Endothelial cell of umbilical vein (primary cell): Measurements from ENCODE around the gene MRPL14. TPM values are rescaled to one million over a fixed set of nuclear protein-coding genes. Genes with fewer than 3 reads are reported as not detected.

Experiments
- BruUV-seq: library from RNA; stranded (reverse); fragments of 400-500 nt; replicated peaks from 2 replicates; lab custom pipeline; 2021; lab: Mats Ljungman, UMichigan
- CTCF ChIA-PET: fragments of 300-600, 350-600 bp; sonication (Branson Sonifier 250); formaldehyde crosslinking; loops from one replicate; lab custom pipeline; 2021; ENCODE audit warnings: antibody characterized with exemption, inconsistent platforms; lab: Charles Lee
- POLR2A ChIA-PET: fragments of 300-600, 350-600 bp; sonication (Branson Sonifier 250); formaldehyde crosslinking; loops from one replicate; lab custom pipeline; 2021; ENCODE audit warnings: antibody characterized with exemption, inconsistent platforms; lab: Charles Lee
- DNase-seq: peaks from one replicate; pipeline ENCODE4 v3.0.0-alpha.2; 2011; ENCODE audit warnings: low read depth, low spot score
- FAIRE-seq: peaks from 2 replicates; lab custom pipeline; 2011; peaks lifted over from hg19 to GRCh38; lab: Jason Lieb, UNC
- H2AFZ ChIP-seq: 2 replicates; pipeline ENCODE4 v1.6.0; 2012; ENCODE audit warnings: low read depth, low read length, control low read depth, inconsistent platforms
- H3K27ac ChIP-seq: 2 replicates; pipeline ENCODE4 v1.5.1; 2011; ENCODE audit warnings: low read depth, mild to moderate bottlenecking, control low read depth, low read length, moderate library complexity; ENCODE audit not compliant: insufficient read depth
- H3K27me3 ChIP-seq, 2 experiments: 2 replicates each; pipeline versions ENCODE4 v1.6.0 to v1.6.1; 2011; ENCODE audit warnings: low read length in 2 of 2, mixed read lengths in 1 of 2; ENCODE audit not compliant: control insufficient read depth in 2 of 2, insufficient read depth in 2 of 2
- H3K36me3 ChIP-seq, 2 experiments: 2 replicates in 1 of 2; 3 replicates in 1 of 2; pipeline ENCODE4 v1.5.1; 2011; ENCODE audit warnings: low read length in 2 of 2, mild to moderate bottlenecking in 1 of 2, moderate library complexity in 1 of 2; ENCODE audit not compliant: control insufficient read depth in 2 of 2, insufficient read depth in 2 of 2; ENCODE audit errors: extremely low read depth in 1 of 2
- H3K4me1 ChIP-seq: 3 replicates; pipeline ENCODE4 v1.5.1; 2011; ENCODE audit warnings: mild to moderate bottlenecking, low read length; ENCODE audit not compliant: control insufficient read depth, insufficient read depth; ENCODE audit errors: extremely low read depth
- H3K4me2 ChIP-seq: 2 replicates; pipeline ENCODE4 v1.6.1; 2011; ENCODE audit warnings: low read length, control low read depth, mixed read lengths; ENCODE audit not compliant: insufficient read depth
- H3K4me3 ChIP-seq, 3 experiments: fragments of 200-600 bp in 1 of 3; sonication (generic), shearing (Covaris generic) in 1 of 3; replicated peaks in 1 of 3; 2 replicates each; pipeline ENCODE4 v1.5.1; 2011 to 2016; ENCODE audit warnings: control low read depth in 3 of 3, low read length in 3 of 3, mild to moderate bottlenecking in 2 of 3, inconsistent platforms in 1 of 3, low read depth in 1 of 3, moderate library complexity in 1 of 3; ENCODE audit not compliant: insufficient read depth in 1 of 3
- H3K79me2 ChIP-seq: 2 replicates; pipeline ENCODE4 v1.6.0; 2012; ENCODE audit warnings: low read length, inconsistent platforms; ENCODE audit not compliant: control insufficient read depth, insufficient read depth
- H3K9ac ChIP-seq: replicated peaks from 2 replicates; pipeline ENCODE3; 2011; ENCODE audit warnings: low read length, control low read depth; ENCODE audit not compliant: insufficient read depth; ENCODE audit errors: extremely low read depth
- H3K9me1 ChIP-seq: replicated peaks from 3 replicates; pipeline ENCODE4 v1.6.0; 2011; ENCODE audit warnings: mild to moderate bottlenecking, low read length; ENCODE audit not compliant: control insufficient read depth, insufficient read depth; ENCODE audit errors: extremely low read depth
- H3K9me3 ChIP-seq: replicated peaks from 2 replicates; pipeline ENCODE4 v1.5.1; 2012; ENCODE audit warnings: low read length, inconsistent platforms; ENCODE audit not compliant: control insufficient read depth, insufficient read depth
- H4K20me1 ChIP-seq: replicated peaks from 2 replicates; pipeline ENCODE3; 2011; ENCODE audit warnings: mild to moderate bottlenecking, low read length; ENCODE audit not compliant: control insufficient read depth, insufficient read depth; ENCODE audit errors: extremely low read depth
- CTCF ChIP-seq, 2 donors: IDR thresholded peaks; 1 replicate in 1 of 2; 2 replicates in 1 of 2; pipeline ENCODE4 v1.5.1; 2011; ENCODE audit warnings: low read length in 2 of 2, mild to moderate bottlenecking in 2 of 2, moderate library complexity in 2 of 2, control low read depth in 1 of 2, inconsistent platforms in 1 of 2, low read depth in 1 of 2; ENCODE audit not compliant: insufficient read depth in 1 of 2; ENCODE audit errors: extremely low read depth in 1 of 2
- EZH2 ChIP-seq: IDR thresholded peaks from 2 replicates; pipeline ENCODE4 v1.6.1; 2012; ENCODE audit warnings: borderline replicate concordance, low read depth, mild to moderate bottlenecking, moderate library complexity, low read length, inconsistent platforms; ENCODE audit not compliant: severe bottlenecking
- FOS ChIP-seq: IDR thresholded peaks from 2 replicates; pipeline ENCODE4 v1.6.1; 2011; ENCODE audit warnings: mild to moderate bottlenecking, low read length, moderate library complexity, borderline replicate concordance; ENCODE audit not compliant: insufficient read depth
- GATA2 ChIP-seq: IDR thresholded peaks from 2 replicates; pipeline ENCODE4 v1.7.0; 2011; ENCODE audit warnings: low read depth, mild to moderate bottlenecking, moderate library complexity, mixed read lengths, low read length; ENCODE audit not compliant: insufficient read length, insufficient read depth
- JUN ChIP-seq: IDR thresholded peaks from 2 replicates; pipeline ENCODE4 v1.6.1; 2011; ENCODE audit warnings: borderline replicate concordance, low read depth; ENCODE audit not compliant: insufficient read length, insufficient read depth
- MYC ChIP-seq: IDR thresholded peaks from one replicate; pipeline ENCODE4 v1.6.1; 2011; ENCODE audit warnings: mild to moderate bottlenecking, low read depth, low read length
- POLR2A ChIP-seq: IDR thresholded peaks from 2 replicates; pipeline ENCODE4 v1.6.1; 2012; ENCODE audit warnings: low read depth, mild to moderate bottlenecking, control low read depth, low read length
- POLR2AphosphoS5 ChIP-seq: IDR thresholded peaks from 2 replicates; pipeline ENCODE4 v1.6.1; 2012; ENCODE audit warnings: low read depth, mild to moderate bottlenecking, control low read depth, low read length, moderate library complexity; ENCODE audit not compliant: insufficient read depth
- dilution Hi-C: fragments of 300-500 bp; cut with MboI; formaldehyde crosslinking; loops from one replicate; pipeline ENCODE4 v1.15.0; 2019; ENCODE audit warnings: low sequenced_read_pairs; ENCODE audit not compliant: extremely low pct_ligation_motif_present
- intact Hi-C: fragments of 100-400 bp; cut with micrococcal nuclease; formaldehyde crosslinking; loops from one replicate; pipeline ENCODE4 v1.10.0; 2022
- polyA plus RNA-seq, 4 experiments: library from polyadenylated mRNA; depleted of rRNA in 3 of 4; stranded (reverse) in 3 of 4; unstranded in 1 of 4; fragments of >200 nt; gene quantifications; 2 replicates each; pipeline versions ENCODE4 v1.2.1 to v1.2.3, GENCODE V29; 2011 to 2012; ENCODE audit warnings: missing spikeins in 1 of 4
- total RNA-seq: library from RNA; stranded (reverse); gene quantifications from 2 replicates; pipeline ENCODE4 v1.2.3, GENCODE V29; 2021
- TF ChIP-seq, protein P1 (sequence below): IDR thresholded peaks from 2 replicates; pipeline ENCODE4 v1.6.1; 2011; ENCODE audit not compliant: insufficient read depth, insufficient read length

The MRPL14 gene
- total and polyA plus RNA-seq, 2 donors (not counting 3 experiments of a cell fraction or from before 2014, with no cell fraction given): 68.1 to 103 TPM

DNA sequence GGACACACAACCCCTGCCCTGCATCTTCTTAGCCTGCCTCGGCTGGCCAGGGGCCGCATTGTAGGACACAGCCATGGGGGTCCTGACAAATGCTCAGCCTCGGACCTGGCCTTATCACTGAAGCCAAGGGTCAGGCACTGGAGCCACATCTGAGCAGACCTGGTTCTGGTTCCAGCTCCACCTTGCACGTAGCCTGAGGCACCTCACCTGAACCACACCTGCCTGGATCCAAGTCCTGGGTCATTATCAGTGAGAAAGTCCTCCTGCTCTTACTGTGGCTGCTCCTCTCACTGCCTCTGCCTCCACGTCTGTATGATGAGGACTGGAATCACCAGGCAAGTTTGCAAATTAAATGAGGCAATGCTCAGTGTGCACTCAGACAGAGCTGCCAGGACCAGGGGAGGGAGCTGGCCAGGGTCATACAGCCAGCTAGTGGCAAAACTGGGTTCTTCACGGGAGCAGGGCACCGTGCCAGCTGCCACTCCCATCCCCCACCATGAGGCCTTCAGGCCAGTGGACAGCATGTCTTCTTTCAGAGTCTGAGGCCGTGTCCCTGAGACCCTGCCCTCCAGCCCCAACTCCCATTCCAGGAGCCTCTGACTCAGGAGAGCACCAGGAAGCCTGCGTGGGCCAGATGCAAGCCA is 40.2 kb downstream of the MRPL14 start:
- Histone ChIP-seq H3K9me1 (no peaks in the 10 kb centered on the region), H2AFZ (no peak overlapping the region), H3K4me3 (no peak overlapping the region), H3K4me2 (no peak overlapping the region), H3K27ac (no peak overlapping the region), H3K79me2 (no peaks in the 10 kb centered on the region), H4K20me1 (no peaks in the 10 kb centered on the region), H3K9me3 (no peaks in the 10 kb centered on the region), H3K9ac (no peak overlapping the region), H3K4me1 (no peaks in the 10 kb centered on the region), H3K36me3 (no peaks in the 10 kb centered on the region), H3K27me3 (no peaks in the 10 kb centered on the region)
- dilution Hi-C loops (no loop called here), intact Hi-C loops (no loop called here)
- TF ChIP-seq POLR2AphosphoS5 (no peak), MYC (no peak), POLR2A (no peak), JUN (no peak), EZH2 (no peak), FOS (no peak), GATA2 (no peak), CTCF (IDR thresholded peaks at IDR 0.05; ENCODE audit: extremely low read depth in 1 of 2, insufficient read depth in 1 of 2, low read depth in 1 of 2, low read length in 2 of 2) (no peak)
- TF ChIP-seq, protein P1, sequence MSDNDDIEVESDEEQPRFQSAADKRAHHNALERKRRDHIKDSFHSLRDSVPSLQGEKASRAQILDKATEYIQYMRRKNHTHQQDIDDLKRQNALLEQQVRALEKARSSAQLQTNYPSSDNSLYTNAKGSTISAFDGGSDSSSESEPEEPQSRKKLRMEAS: no peak
- no TSS peak for BruUV-seq
- ChIA-PET POLR2A (no interaction called here), CTCF (interaction anchor here (1.6 kb wide), 2 partner anchors 10 to 420 kb away, joined by 4 read pairs; no protein-coding TSS in a partner anchor)
- FAIRE-seq (no peak), DNase-seq (no peak)
